OCI-LY3 (cell line): ENCODE data around the gene DNASE2B.

ENCODE experiments used
- H2AFZ ChIP-seq: fragments of 200-600, 300-600 bp; shearing (Covaris generic); 2 replicates; pipeline ENCODE4 v1.6.0; 2014; ENCODE audit warnings: antibody characterized with exemption, low read depth, low read length
- H3K27ac ChIP-seq: fragments of 200-600, 300-600 bp; sonication (generic); 2 replicates; pipeline ENCODE4 v1.5.1; 2014; ENCODE audit warnings: mild to moderate bottlenecking, low read length, moderate library complexity, mixed read lengths
- H3K27me3 ChIP-seq: fragments of 200-600, 300-600 bp; sonication (generic); 2 replicates; pipeline ENCODE4 v1.6.1; 2014; ENCODE audit warnings: low read depth, low read length, mixed read lengths
- H3K36me3 ChIP-seq: fragments of 200-600, 300-600 bp; sonication (generic); replicated peaks from 2 replicates; pipeline ENCODE3; 2014; ENCODE audit warnings: low read depth, low read length, mixed read lengths
- H3K4me1 ChIP-seq: fragments of 300-600, 200-600 bp; sonication (generic); 2 replicates; pipeline ENCODE4 v1.6.1; 2014; ENCODE audit warnings: low read length, mixed read lengths
- H3K4me2 ChIP-seq: fragments of 200-600, 300-600 bp; sonication (generic); 2 replicates; pipeline ENCODE4 v1.6.1; 2014; ENCODE audit warnings: low read length, mixed read lengths
- H3K4me3 ChIP-seq: fragments of 300-600, 200-600 bp; sonication (generic); 2 replicates; pipeline ENCODE4 v1.5.1; 2014; ENCODE audit warnings: antibody characterized with exemption, mild to moderate bottlenecking, low read length, moderate library complexity
- H3K79me2 ChIP-seq: fragments of 300-600, 200-600 bp; shearing (Covaris generic); 2 replicates; pipeline ENCODE4 v1.6.1; 2014; ENCODE audit warnings: mild to moderate bottlenecking, low read length, mixed read lengths
- H3K9ac ChIP-seq: fragments of 300-600, 200-600 bp; shearing (Covaris generic); 2 replicates; pipeline ENCODE4 v1.6.0; 2014; ENCODE audit warnings: mild to moderate bottlenecking, low read length, moderate library complexity
- H3K9me3 ChIP-seq: fragments of 200-600, 300-600 bp; shearing (Covaris generic); 2 replicates; pipeline ENCODE4 v1.6.1; 2014; ENCODE audit warnings: low read length, mixed read lengths; ENCODE audit not compliant: insufficient read depth
- H4K20me1 ChIP-seq: fragments of 200-600, 300-600 bp; sonication (generic); 2 replicates; pipeline ENCODE4 v1.6.1; 2016; ENCODE audit warnings: low read length, mixed read lengths; ENCODE audit not compliant: insufficient read depth
- CTCF ChIP-seq: fragments of 200-600, 300-600 bp; sonication (generic); IDR thresholded peaks from 2 replicates; pipeline ENCODE4 v1.5.1; 2014; ENCODE audit warnings: antibody characterized with exemption, low read length, low read depth
- EZH2phosphoT487 ChIP-seq: fragments of 200-600 bp; shearing (Covaris generic); IDR thresholded peaks from 2 replicates; pipeline ENCODE4 v1.6.1; 2018; ENCODE audit warnings: antibody characterized with exemption, mixed run types, low read depth

DNASE2B gene

GRCh38 chr1:84352298-84353106, 45.8 kb upstream of the DNASE2B start:
- no peaks in the 10 kb centered on the region for H3K27me3 ChIP-seq
- no peak overlapping the region for H2AFZ ChIP-seq
- H3K9ac ChIP-seq = no peak overlapping the region
- no peak overlapping the region for H3K4me3 ChIP-seq
- no peak overlapping the region for H3K27ac ChIP-seq
- H3K36me3 ChIP-seq = no peaks in the 10 kb centered on the region
- H4K20me1 ChIP-seq = no peaks in the 10 kb centered on the region
- TF ChIP-seq CTCF = no peak
- H3K79me2 ChIP-seq = no peaks in the 10 kb centered on the region
- H3K4me1 ChIP-seq = no peaks in the 10 kb centered on the region
- H3K9me3 ChIP-seq = no peaks in the 10 kb centered on the region
- H3K4me2 ChIP-seq = no peak overlapping the region

DNA sequence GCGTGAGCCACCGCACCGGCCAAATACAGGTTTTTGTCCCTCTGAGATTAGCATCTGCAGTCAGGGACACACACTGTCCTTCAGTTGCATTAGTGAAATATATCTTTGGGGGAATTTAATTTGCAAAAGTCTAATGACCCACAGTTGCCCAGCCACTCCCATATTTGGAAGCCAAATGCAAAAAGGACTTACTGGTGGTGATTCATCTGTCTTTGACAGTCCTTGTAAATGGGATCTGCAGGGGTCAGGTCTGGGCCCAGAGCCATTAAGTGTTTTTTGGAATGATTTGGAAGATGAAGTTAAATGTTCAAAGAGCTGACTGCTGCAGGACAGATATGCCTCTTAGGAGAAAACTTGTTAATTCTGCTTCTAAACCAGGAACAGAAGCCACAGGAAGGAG, 44.6 kb upstream of the DNASE2B start:
- Histone ChIP-seq H3K27me3 (no peaks in the 10 kb centered on the region), H3K4me3 (no peak overlapping the region), H4K20me1 (no peaks in the 10 kb centered on the region), H3K9me3 (no peaks in the 10 kb centered on the region), H3K79me2 (no peaks in the 10 kb centered on the region), H3K4me1 (no peaks in the 10 kb centered on the region), H3K9ac (no peak overlapping the region), H3K36me3 (no peaks in the 10 kb centered on the region), H2AFZ (no peak overlapping the region), H3K4me2 (no peak overlapping the region), H3K27ac (no peak overlapping the region)
- TF ChIP-seq EZH2phosphoT487 (no peak), CTCF (no peak)

GRCh38 chr1:84355556-84355955, 42.7 kb upstream of the DNASE2B start:
- H3K4me1 ChIP-seq = no peaks in the 10 kb centered on the region
- no peak overlapping the region for H3K27ac ChIP-seq
- H3K4me3 ChIP-seq = no peak overlapping the region
- H3K9ac ChIP-seq = no peak overlapping the region
- H3K9me3 ChIP-seq = no peaks in the 10 kb centered on the region
- no peaks in the 10 kb centered on the region for H3K36me3 ChIP-seq
- H3K79me2 ChIP-seq = no peaks in the 10 kb centered on the region
- TF ChIP-seq EZH2phosphoT487 = no peak
- TF ChIP-seq CTCF = no peak
- no peak overlapping the region for H3K4me2 ChIP-seq
- H3K27me3 ChIP-seq = no peaks in the 10 kb centered on the region
- no peaks in the 10 kb centered on the region for H4K20me1 ChIP-seq
- no peak overlapping the region for H2AFZ ChIP-seq

DNA sequence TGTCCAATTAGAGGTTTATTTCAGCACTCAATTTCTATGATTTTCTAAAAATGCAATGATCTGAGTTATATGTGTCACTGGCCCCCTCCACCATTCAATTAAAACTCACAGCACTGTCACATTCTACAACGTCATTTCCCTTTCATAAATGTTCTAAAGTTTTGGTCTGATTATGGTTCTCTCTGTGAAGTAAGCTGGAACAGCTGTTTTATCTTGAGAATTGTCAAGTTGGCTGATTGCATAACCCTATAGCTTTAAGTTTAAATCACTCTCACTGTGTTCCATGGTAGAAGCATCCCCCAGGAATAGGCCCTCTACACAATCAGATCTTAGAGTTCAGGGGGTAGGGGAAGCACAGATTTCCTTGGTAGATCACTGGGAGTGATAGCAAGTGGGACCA, 41.4 kb upstream of the DNASE2B start:
- Histone ChIP-seq H2AFZ (no peak overlapping the region), H3K36me3 (no peaks in the 10 kb centered on the region), H3K27me3 (no peaks in the 10 kb centered on the region), H3K79me2 (no peaks in the 10 kb centered on the region), H3K9ac (no peak overlapping the region), H3K4me1 (no peaks in the 10 kb centered on the region), H3K27ac (no peak overlapping the region), H4K20me1 (no peaks in the 10 kb centered on the region), H3K4me2 (no peak overlapping the region), H3K9me3 (no peaks in the 10 kb centered on the region), H3K4me3 (no peak overlapping the region)
- no peak for TF ChIP-seq CTCF
- no peak for TF ChIP-seq EZH2phosphoT487
